NCI-H345 treated with DMSO at 0.1 percent for 48 hours (cell line): ENCODE results near the gene IGFL4.

Experiments
- DNase-seq: peaks from one replicate; lab custom pipeline; 2025; ENCODE audit not compliant: unreplicated experiment; lab: John Stamatoyannopoulos, UW

IGFL4 gene

GRCh38 chr19:46065486-46066071, 24.8 kb upstream of the IGFL4 start:
- DNase-seq: no peak

- DNase-seq: no peak
Measured at GRCh38 chr19:46063201-46063600, 22.4 kb upstream of the IGFL4 start.

GRCh38 chr19:46060012-46060411, 19.2 kb upstream of the IGFL4 start:
- no peak for DNase-seq

GRCh38 chr19:46058778-46059177, 18.0 kb upstream of the IGFL4 start:
- no peak for DNase-seq

GRCh38 chr19:46056536-46056935, 15.7 kb upstream of the IGFL4 start:
- DNase-seq: peak; percentile 14

GRCh38 chr19:46052896-46053295, 12.1 kb upstream of the IGFL4 start:
- DNase-seq: no peak

- peak; percentile 28 for DNase-seq
Measured at GRCh38 chr19:46049597-46049996, 8.8 kb upstream of the IGFL4 start.

GRCh38 chr19:46043519-46043918, 2.7 kb upstream of the IGFL4 start:
- DNase-seq: no peak

GRCh38 chr19:46042252-46042883, 1.6 kb upstream of the IGFL4 start:
- DNase-seq: no peak

GRCh38 chr19:46040125-46040524, 677 bp downstream of the IGFL4 start:
- no peak for DNase-seq

- DNase-seq: no peak
Measured at GRCh38 chr19:46036744-46037128, 4.1 kb downstream of the IGFL4 start.

- no peak for DNase-seq
Measured at GRCh38 chr19:46035986-46036743, 4.6 kb downstream of the IGFL4 start.

GRCh38 chr19:46035546-46035945, 5.3 kb downstream of the IGFL4 start:
- no peak for DNase-seq

GRCh38 chr19:46033401-46033800, 7.4 kb downstream of the IGFL4 start:
- DNase-seq: no peak

GRCh38 chr19:46032597-46033025, 8.2 kb downstream of the IGFL4 start:
- DNase-seq: no peak

GRCh38 chr19:46031781-46032596, 8.8 kb downstream of the IGFL4 start:
- no peak for DNase-seq

GRCh38 chr19:46030812-46031550, 9.8 kb downstream of the IGFL4 start:
- DNase-seq: no peak

GRCh38 chr19:46025835-46026234, 15.0 kb downstream of the IGFL4 start:
- no peak for DNase-seq

- DNase-seq: no peak
Measured at GRCh38 chr19:46023311-46023779, 17.5 kb downstream of the IGFL4 start.

- no peak for DNase-seq
Measured at GRCh38 chr19:46022431-46023310, 18.1 kb downstream of the IGFL4 start, which contains the start of gene PGLYRP1. PGLYRP1 (minus strand) TSS chr19:46023053; CDS start chr19:46023021, 32 bp downstream.
